Stimulated activated CD8-positive, alpha-beta memory T cell treated with anti-CD3 and anti-CD28 coated beads, Interleukin-7, amount 100 ng/mL, for 1 hour (primary cell): ENCODE results near the gene TPD52L3.

Experiments used
- DNase-seq, 2 donors: peaks; one replicate each; pipeline ENCODE4 v3.0.0-alpha.2; 2020; ENCODE audit warnings: low read depth in 2 of 2

Gene TPD52L3

DNA sequence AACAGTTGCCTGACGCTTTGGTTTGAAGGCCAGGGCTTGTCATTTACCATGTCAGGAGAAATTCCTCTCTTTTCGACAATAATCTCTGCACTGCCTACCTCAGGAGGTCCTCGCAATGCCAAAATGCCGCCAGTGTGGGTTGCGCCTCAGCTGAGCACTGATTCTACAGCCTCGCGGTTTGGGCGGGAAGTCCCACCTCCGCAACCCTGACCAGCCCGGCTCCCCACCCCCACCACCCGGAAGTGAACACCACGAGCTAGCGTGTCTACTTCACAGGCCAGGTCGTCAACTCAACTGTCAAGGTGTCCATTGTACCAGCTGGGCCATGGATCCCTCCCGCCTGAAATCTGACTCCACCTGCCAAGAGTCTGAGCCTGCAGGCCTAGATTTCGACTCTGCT is at the start of gene TPD52L3:
TPD52L3 (plus strand) TSS at position 273 of the 400 bp plus-strand sequence. CDS start 221 bp downstream, outside the sequence.
- no peak for DNase-seq

GRCh38 chr9:6301858-6302257 is 26.3 kb upstream of the TPD52L3 start:
- DNase-seq = no peak

DNA sequence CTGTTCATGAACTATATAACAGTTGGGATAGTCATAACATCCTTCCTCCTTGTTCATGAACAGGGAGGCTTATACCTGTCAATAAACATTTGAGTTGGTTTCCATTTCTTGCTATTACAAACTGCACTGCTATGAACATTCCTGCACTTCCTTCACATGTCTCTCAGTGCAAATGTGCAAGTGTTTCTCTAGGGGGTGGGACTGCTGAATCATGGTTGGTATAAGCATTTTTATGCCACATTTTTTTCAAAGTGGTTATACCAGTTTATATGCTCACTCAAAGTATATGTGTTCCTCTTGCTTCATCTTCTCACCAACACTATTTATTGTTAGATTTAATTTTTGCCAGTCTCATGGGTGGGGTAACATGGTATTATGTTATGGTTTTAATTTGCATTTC is 25.8 kb upstream of the TPD52L3 start:
- DNase-seq = no peak

DNA sequence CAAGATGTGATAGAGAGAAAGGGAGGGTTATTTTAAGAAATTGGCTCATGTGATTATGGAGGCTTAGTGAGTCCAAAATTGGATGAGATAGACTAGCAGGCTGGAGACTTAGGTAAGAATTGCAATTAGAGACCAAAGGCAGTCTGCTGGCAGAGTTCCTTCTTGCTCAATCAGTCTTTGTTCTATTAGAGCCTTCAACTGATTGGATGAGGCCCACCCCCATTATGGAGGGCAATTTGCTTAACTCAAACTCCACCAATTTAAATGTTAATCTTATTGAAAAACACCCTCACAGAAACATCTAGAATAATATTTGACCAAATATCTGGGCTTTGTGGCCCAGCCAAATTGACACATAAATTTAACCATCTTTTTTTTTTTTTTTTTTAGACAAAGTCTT is 23.9 kb upstream of the TPD52L3 start:
- DNase-seq = no peak

GRCh38 chr9:6305954-6306563 is 22.1 kb upstream of the TPD52L3 start:
- DNase-seq = no peak

GRCh38 chr9:6307551-6308096 is 20.6 kb upstream of the TPD52L3 start:
- no peak for DNase-seq

DNA sequence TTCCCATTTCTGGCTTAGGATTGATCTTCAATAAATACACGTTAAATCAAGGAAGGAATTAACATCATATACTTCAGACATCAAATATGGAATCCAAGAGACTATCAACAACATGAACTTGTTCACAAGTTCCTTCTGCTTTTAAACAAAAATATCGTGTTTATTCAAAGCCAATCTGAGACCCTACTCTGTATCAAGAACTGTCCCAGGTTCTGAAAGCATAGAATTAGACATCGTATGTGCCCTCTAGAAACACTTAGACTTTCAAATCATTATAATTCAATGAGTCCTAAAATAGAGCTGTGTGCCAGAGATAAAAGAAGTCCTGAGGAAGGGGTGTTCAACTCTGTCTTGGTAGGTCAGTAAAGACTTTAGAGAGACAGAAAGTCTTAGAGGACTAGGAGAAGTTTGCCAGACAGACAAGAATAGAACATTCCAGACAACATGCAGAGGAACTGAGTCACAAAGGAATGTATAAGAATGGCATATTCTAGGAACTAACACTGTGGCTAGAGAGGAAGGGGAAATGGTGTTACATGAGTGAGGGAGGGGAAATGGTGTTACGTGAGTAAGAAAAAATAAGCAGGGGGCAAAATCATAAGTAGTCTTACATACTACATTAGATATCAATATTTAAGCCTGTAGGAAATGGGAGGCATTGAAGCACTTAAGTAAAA is 2.9 kb downstream of the TPD52L3 start:
- no peak for DNase-seq

GRCh38 chr9:6334305-6334704 is 6.1 kb downstream of the TPD52L3 start:
- DNase-seq = no peak

GRCh38 chr9:6348766-6349165 is 20.6 kb downstream of the TPD52L3 start:
- DNase-seq = no peak

- no peak for DNase-seq
Observed at GRCh38 chr9:6351737-6352136, 23.6 kb downstream of the TPD52L3 start.

DNA sequence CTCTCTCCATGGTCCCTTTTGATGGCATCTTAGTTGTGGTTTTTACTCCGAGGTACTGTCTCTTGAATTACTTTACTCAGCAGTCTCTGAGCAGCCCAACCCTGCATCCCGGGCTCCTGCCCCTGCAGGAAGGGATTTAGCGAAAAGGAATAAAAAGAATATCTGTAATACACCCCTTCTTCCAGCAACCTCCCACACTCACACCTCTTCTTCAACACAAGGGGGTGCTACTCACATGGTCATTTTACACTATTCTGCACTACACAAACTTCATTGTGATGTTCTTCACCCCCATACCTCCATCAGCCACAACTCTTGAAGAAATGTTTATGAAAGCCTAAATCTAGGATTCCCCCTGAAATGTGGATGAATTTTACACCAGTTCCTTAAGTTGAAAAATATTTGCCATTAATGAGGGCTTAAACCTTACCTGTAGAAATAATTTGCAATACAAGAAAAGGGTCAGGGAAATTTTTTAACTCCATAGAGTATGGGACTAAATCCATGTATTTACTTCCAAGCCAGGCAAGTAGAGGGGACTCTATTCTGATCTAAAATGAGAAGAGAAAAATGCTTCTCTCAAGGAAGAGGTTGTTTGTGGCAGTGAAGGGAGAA is 26.0 kb downstream of the TPD52L3 start:
- peak in 1 of 2 donors; percentile 5 for DNase-seq

- DNase-seq = no peak
Observed at GRCh38 chr9:6355728-6356127, 27.6 kb downstream of the TPD52L3 start.

GRCh38 chr9:6356441-6356840 is 28.3 kb downstream of the TPD52L3 start:
- no peak for DNase-seq

DNA sequence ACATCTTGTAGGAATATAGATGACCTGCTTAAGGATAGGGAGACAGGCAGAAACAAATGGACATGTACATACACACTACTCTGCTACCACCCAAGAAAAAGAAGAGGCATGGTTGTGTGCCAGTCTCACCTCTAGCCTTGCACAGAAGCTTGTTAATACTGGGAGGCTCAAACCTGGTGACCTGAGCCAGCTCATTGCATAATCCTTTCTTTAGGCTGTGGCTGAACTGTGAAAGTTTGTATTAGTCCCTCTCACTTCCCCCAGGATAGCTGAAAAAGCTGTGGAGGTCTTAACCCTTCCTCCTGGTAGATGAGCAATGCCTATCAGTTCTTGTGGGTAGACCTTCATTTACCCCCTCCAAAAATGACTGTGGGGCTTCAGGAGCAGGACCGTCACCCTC is 28.7 kb downstream of the TPD52L3 start:
- DNase-seq = no peak

DNA sequence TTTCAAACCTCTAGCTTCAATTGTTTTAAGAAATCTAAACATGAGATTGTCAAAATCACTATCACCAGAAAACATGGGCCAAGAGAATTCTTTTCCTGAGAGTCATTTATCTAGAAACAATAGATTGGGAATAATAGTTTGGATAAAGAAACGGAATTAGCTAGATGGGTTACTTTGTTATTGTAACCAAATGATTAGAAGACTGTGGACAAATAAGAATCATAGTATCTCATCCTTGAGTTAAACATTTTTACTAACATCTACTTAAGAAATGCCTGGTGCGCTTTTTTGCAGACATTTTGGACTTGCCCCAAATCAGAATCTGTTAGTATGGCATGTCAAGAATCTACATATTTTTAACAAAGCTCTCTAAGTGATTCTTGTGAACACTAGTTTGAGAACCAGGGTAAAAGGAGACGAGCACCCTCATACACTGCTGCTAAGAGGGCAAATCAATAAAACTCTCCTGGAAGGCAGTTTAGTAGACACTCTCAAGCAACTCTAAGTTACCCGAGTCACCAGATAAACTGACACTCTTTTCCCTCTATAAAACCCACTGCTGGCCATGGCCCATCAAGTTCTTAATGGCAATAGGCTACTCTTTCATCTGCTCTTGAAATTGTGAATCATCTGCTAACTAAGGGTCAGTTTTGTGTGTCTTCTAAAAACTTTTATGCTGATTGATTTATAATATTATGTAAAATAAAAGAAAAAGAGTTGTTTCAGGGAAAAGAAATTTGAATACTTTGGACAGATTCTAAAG is 39.1 kb downstream of the TPD52L3 start:
- DNase-seq = no peak

- DNase-seq = no peak
Observed at GRCh38 chr9:6368831-6369230, 40.7 kb downstream of the TPD52L3 start.
